Measurements from ENCODE around the gene EIF4A2. TPM values are rescaled to one million over a fixed set of nuclear protein-coding genes. Genes with fewer than 3 reads are reported as not detected.

Gene EIF4A2
- total and polyA plus RNA-seq, 2 of the 13 experiments (the other 11 are each of a cell fraction or from before 2014, with no cell fraction given): 480 to 596 TPM

- no peaks in the 10 kb centered on the region for H3K9me3 ChIP-seq (ENCODE audit: low read length)
- in situ Hi-C loops (cut with HindIII; ENCODE audit: extremely low pct_ligation_motif_present, low pct_unique_long_range_greater_than_20kb) (loop anchor here (10.0 kb wide), 1 partner anchor 145 kb away; the partner anchor contains the start of gene AHSG), intact Hi-C loops (cut with micrococcal nuclease; ENCODE audit: unreplicated experiment) (no loop called here)
- FAIRE-seq: no peak
- POLR2A ChIA-PET: no interaction called here
- 46% methylated on average over 11 of the region's 11 CpGs for WGBS (ENCODE audit: low lambda C conversion rate)
- H3K4me2 ChIP-seq (ENCODE audit: low read depth, low read length): peak overlapping the region; percentile 23; the same call in 1 of the 2 replicates
- peaks cover 19% of the 10 kb centered on the region for H3K4me1 ChIP-seq (ENCODE audit: insufficient read depth, low read length)
- no peaks in the 10 kb centered on the region for H3K27me3 ChIP-seq (ENCODE audit: control insufficient read depth in 1 of 2, insufficient read depth in 2 of 2, low read length in 2 of 2)
- no peak overlapping the region for H3K9ac ChIP-seq (ENCODE audit: insufficient read depth, low read depth, low read length)
- no peak overlapping the region for H2AFZ ChIP-seq (ENCODE audit: low read length)
- CTCF ChIA-PET (ENCODE audit: low intra/inter-chr PET ratio, low total read pairs): no interaction called here
- H3K27ac ChIP-seq (ENCODE audit: extremely low read length, insufficient read depth, low read length): no peak overlapping the region
- no peak for ATAC-seq
- H3K4me3 ChIP-seq (replicated peaks in 1 of 3; ENCODE audit: insufficient read depth in 1 of 3, low read depth in 2 of 3, low read length in 3 of 3): no peak overlapping the region
- no TSS peak for BruUV-seq (replicated peaks)
- H3K79me2 ChIP-seq (ENCODE audit: insufficient read depth, low read length): no peaks in the 10 kb centered on the region
- no peak for DNase-seq (ENCODE audit: low spot score)
- H3K36me3 ChIP-seq (replicated peaks in 1 of 2; ENCODE audit: control insufficient read depth in 1 of 2, insufficient read depth in 2 of 2, low read length in 2 of 2): no peaks in the 10 kb centered on the region
- H4K20me1 ChIP-seq (ENCODE audit: insufficient read depth, low read length): no peaks in the 10 kb centered on the region
- TF ChIP-seq EHMT2 (IDR thresholded peaks at IDR 0.05; ENCODE audit: borderline replicate concordance, low read depth, low read length) (no peak), ZNF180 (CRISPR knock-in tag; IDR thresholded peaks at IDR 0.05; ENCODE audit: borderline replicate concordance, low read depth) (no peak)
Observed at GRCh38 chr3:186759231-186759930, 24.0 kb upstream of the EIF4A2 start.

GRCh38 chr3:186760141-186760833, 23.1 kb upstream of the EIF4A2 start:
- POLR2A ChIA-PET: interaction anchor here (1.0 to 1.3 kb wide), 4 partner anchors 23 to 148 kb away, joined by 3 to 5 read pairs (median 4); no protein-coding TSS in a partner anchor

More at GRCh38 chr3:186760141-186760833, 23.1 kb upstream of the EIF4A2 start:
- no peak overlapping the region for H3K27ac ChIP-seq (ENCODE audit: extremely low read length, insufficient read depth, low read length)
- H3K4me3 ChIP-seq (replicated peaks in 1 of 3; ENCODE audit: insufficient read depth in 1 of 3, low read depth in 2 of 3, low read length in 3 of 3): no peak overlapping the region
- WGBS (ENCODE audit: low lambda C conversion rate): 79% methylated on average over 10 of the region's 10 CpGs
- H3K4me1 ChIP-seq (ENCODE audit: insufficient read depth, low read length): peaks cover 13% of the 10 kb centered on the region; the same call in 1 of the 2 replicates
- TF ChIP-seq CREB1 (IDR thresholded peaks at IDR 0.05): peak; percentile 64
- no peak for TF ChIP-seq CREB1 (CRISPR knock-in tag; IDR thresholded peaks at IDR 0.05)
- peak; percentile 48; the same call in 1 of the 2 replicates for TF ChIP-seq FOSL2 (CRISPR knock-in tag; IDR thresholded peaks at IDR 0.05)
- TF ChIP-seq RARA (CRISPR knock-in tag; IDR thresholded peaks at IDR 0.05): peak; percentile 74
- TF ChIP-seq GABPA (IDR thresholded peaks at IDR 0.05; ENCODE audit: low read depth, low read length): no peak
- TF ChIP-seq GABPA (CRISPR knock-in tag; IDR thresholded peaks at IDR 0.05; ENCODE audit: low read depth): 0 out of 2 replicates have a peak, but pooled peaks have one; percentile 13
- TF ChIP-seq SOX6 (IDR thresholded peaks at IDR 0.05): no peak
- TF ChIP-seq SOX6 (CRISPR knock-in tag; IDR thresholded peaks at IDR 0.05): no peak
- no peak for TF ChIP-seq ZNF276 (CRISPR knock-in tag; IDR thresholded peaks at IDR 0.05; ENCODE audit: low read depth)
- no peak for TF ChIP-seq DBP (CRISPR knock-in tag; IDR thresholded peaks at IDR 0.05; ENCODE audit: not compliant biosample characterization)
- TF ChIP-seq FLYWCH1 (CRISPR knock-in tag; IDR thresholded peaks at IDR 0.05): no peak
- TF ChIP-seq SALL2 (CRISPR knock-in tag; IDR thresholded peaks at IDR 0.05): no peak
- no peak for TF ChIP-seq XBP1 (CRISPR knock-in tag; IDR thresholded peaks at IDR 0.05)
- peak; percentile 11; the same call in 1 of the 2 replicates for TF ChIP-seq SAP130 (CRISPR knock-in tag; IDR thresholded peaks at IDR 0.05; ENCODE audit: low read depth)
- FAIRE-seq (no peak), DNase-seq (ENCODE audit: low spot score) (peak; percentile 46), ATAC-seq (peak; percentile 28; the same call in 1 of the 3 replicates)
- H3K79me2 ChIP-seq (ENCODE audit: insufficient read depth, low read length): no peaks in the 10 kb centered on the region
- CTCF ChIA-PET (ENCODE audit: low intra/inter-chr PET ratio, low total read pairs): no interaction called here
- no peak overlapping the region for H3K4me2 ChIP-seq (ENCODE audit: low read depth, low read length)
- H3K36me3 ChIP-seq (replicated peaks in 1 of 2; ENCODE audit: control insufficient read depth in 1 of 2, insufficient read depth in 2 of 2, low read length in 2 of 2): no peaks in the 10 kb centered on the region
- H3K27me3 ChIP-seq (ENCODE audit: control insufficient read depth in 1 of 2, insufficient read depth in 2 of 2, low read length in 2 of 2): no peaks in the 10 kb centered on the region
- in situ Hi-C loops (cut with HindIII; ENCODE audit: extremely low pct_ligation_motif_present, low pct_unique_long_range_greater_than_20kb) (no loop called here), intact Hi-C loops (cut with micrococcal nuclease; ENCODE audit: unreplicated experiment) (no loop called here)
- no peaks in the 10 kb centered on the region for H3K9me3 ChIP-seq (ENCODE audit: low read length)
- no peak overlapping the region for H2AFZ ChIP-seq (ENCODE audit: low read length)
- BruUV-seq (replicated peaks): no TSS peak
- H4K20me1 ChIP-seq (ENCODE audit: insufficient read depth, low read length): no peaks in the 10 kb centered on the region
- H3K9ac ChIP-seq (ENCODE audit: insufficient read depth, low read depth, low read length): no peak overlapping the region
